Stimulated activated CD8-positive, alpha-beta memory T cell treated with anti-CD3 and anti-CD28 coated beads, Interleukin-4, amount 100 ng/mL, for 1 hour (primary cell): Measurements from ENCODE around the gene PTPRCAP.
"Not testable (repeated sequence)": the region's sequence is repeated elsewhere in the genome, so short reads cannot be mapped to it uniquely, and the experiment has no call there.

Experiments
- DNase-seq, 2 donors: peaks; one replicate each; pipeline ENCODE4 v3.0.0-alpha.2; 2020; ENCODE audit warnings: low read depth in 2 of 2, low spot score in 1 of 2

Gene PTPRCAP

GRCh38 chr11:67437082-67437808, at the start of gene PTPRCAP:
Gene PTPRCAP, minus strand, starts transcription at chr11:67437682. Its CDS starts 63 bp downstream, at chr11:67437619.
- peak; percentile 62 to 71 for DNase-seq

DNA sequence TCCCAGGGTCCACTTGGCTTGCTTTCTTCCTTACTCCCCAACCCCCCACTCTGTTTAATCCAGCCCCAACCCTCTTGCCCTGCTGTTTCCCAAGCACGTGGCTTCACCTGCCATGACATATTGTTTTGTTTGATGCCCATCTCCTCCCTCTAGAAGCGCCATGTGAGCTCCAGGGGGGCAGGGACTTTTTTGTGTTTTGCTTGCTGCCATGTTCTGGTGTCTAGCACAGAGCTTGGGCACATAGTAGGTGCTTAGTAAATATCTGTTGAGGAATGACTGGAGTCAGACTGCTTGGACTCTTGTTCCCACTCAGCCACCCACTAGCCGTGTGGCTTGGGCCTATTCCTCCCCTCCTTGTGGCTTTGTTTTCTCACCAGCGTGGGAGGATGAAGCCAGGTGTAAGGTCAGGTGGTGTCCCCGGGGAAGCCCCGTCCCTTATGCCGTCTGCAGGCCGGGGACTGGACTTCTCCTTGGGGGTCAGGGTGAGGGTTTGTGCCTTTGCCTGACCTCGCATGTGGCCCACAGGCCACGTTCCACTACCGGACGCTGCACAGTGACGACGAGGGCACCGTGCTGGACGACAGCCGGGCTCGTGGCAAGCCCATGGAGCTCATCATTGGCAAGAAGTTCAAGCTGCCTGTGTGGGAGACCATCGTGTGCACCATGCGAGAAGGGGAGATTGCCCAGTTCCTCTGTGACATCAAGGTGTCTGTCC, 49.2 kb upstream of the PTPRCAP start:
- DNase-seq = no peak

- not testable (repeated sequence) for DNase-seq
These were observed 48.4 kb upstream of the PTPRCAP start for GRCh38 chr11:67485873-67486361.

DNA sequence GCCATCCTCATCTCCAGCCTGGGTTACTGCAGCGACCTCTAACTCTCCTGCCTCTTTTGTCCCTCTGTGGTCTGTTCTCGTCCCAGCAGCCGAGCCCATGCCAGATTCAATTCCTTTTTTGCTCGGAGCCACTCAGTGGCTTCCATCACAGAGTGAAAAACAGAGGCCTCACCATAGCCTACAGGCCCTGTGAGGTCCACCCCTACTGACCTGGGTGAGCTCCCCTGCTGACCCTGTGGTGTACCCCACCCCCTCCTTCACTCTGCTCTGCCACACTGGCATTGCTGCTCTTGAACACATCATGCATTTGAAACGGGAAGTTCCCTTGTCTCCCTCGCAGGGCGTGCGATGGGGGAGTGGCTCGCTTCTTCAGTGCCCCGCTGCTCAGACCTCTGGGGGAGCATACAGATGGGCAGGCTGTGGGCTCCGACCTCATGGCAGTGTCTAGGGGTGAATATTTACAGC, 47.4 kb upstream of the PTPRCAP start:
- no peak for DNase-seq

DNA sequence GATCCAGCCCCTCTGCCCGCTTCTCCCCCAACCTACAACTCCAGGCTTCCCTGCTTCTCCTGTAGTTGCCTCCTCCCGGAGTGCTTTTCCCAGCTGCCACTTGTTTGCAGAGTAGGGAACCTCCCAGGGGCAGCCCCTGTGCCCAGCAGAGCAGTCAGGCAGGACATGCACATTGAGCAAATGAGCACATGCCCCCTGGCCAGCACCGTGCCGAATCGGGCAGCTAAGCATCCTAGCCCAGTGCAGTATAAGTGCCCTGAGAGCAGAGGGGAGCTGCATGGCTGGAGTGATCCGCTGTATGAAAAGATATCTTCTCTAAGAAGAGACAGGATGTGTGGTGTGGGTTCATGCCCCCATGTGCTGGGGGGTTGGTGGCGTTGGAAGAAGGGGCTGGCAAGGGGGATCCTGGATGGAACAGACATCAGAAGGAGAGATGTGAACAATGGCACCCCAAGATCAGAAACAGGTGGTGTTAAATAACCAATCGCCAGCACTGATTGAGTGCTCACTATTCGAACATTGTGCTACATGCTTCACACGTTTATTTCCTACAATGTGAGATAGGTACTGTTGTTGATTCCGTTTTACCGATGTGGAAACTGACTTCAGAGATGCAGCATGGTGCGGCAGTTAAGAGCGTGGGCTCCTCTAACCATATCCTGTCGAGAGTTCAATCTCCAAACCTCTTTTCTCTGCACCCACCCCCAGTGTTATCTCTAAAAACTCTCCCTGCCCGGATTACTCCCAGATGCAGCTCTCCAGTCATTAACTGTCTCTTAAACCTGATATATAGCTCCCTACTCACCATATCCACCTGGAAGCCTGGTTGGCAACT, 46.6 kb upstream of the PTPRCAP start:
- DNase-seq = no peak

DNA sequence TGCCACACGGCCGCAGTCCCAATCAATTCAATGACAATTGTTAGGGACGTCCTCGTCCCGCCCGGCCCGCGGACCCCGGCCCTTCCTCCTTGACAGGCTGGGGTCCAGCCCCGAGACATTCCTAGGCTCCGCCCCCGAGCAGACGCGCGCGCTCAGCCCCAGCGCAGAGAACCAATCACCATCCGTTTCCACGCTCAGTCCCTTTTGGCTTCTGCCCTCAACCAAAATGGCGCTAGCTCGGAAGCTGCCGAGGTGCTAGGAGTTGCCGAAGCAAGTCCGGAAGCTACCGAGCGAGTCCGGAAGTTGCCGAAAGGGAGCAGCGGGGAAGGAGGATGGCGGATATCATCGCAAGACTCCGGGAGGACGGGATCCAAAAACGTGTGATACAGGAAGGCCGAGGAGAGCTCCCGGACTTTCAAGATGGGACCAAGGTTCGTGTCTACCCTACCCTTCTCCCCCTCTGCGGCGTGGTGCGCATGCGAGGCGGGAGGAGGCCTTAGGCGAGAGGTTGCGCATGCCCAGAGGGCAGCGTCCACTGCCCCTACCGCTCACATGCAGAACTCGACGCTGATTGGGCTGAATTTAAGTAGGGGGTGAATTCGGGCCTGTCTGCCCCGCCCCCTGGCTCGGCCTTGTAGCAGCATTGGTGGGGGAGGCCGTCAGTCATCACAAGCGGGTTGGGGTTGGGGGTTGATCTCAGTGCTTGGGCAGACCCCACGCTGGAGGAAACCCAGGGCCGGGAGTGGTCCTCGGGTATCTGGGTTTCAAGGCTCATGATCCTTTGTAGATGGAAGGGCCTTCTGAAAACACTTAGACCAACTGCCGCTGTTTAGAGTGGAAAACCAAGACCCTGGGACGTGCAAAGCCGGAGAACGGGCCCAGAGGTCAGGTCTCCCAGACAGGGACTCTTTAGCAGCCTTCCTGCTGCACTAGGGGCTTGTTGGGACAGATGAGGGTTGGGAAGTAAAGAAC, 45.6 kb upstream of the PTPRCAP start, which contains the start of gene AIP:
Gene AIP, plus strand, starts transcription at position 200 of the 972 bp plus-strand sequence. Its CDS starts 133 bp downstream, at position 333.
- peak; percentile 83 to 91 for DNase-seq

DNA sequence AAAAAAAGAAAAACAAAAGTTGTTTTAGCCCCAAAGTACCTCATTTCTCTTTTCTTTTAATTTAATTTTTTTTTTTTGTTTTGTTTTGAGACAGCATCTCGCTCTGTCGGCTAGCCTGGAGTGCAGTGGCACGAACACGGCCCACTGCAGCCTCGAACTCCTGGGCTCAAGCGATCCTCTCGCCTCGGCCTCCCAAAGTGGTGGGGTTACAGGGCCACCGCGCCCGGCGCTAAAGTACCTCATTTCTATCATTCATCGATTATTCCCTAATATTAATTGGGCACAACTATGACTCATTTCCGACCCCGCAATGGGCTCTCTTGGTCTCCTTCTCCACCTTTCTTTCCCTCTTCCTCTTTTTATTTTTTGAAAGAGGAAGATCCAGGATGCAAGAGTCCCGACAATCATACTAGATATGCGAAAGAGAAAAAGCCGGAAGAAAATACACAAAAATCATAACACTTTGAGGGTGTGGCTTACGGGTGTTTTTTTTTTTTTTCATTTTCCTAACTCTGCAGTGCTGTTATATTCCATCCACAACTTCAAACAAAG, 44.9 kb upstream of the PTPRCAP start:
- DNase-seq = no peak

- DNase-seq = not testable (repeated sequence)
These were observed 40.0 kb upstream of the PTPRCAP start for GRCh38 chr11:67477344-67478050.

DNA sequence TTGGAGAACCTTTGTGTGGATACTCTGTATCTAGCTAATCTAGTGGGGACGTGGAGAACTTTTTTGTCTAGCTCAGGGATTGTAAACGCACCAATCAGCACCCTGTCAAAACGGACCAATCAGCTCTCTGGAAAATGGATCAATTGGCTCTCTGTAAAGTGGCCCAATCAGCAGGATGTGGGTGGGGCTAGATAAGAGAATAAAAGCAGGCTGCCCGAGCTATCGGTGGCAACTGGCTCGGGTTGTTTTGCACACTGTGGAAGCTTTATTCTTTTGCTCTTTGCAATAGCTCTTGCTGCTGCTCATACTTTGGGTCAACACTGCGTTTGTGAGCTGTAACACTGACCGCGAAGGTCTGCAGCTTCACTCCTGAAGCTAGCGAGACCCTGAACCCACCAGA, 39.2 kb upstream of the PTPRCAP start:
- DNase-seq = not testable (repeated sequence)

DNA sequence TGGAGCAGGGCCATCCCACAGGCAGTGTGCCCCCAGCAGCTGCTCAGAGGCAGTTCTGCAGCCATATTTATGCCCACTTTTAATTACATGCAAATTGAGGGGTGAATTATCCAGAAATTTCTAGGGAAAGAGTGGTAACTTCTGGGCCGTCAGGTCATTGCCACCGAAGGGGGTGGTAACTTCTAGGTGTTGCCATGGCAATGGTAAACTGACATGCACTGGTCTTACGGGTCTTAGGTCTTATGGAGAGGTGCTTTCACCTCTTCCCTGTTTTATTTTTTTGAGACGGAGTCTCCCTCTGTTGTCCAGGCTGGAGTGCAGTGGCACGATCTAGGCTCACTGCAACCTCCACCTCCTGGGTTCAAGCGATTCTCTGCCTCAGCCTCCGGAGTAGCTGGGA, 35.4 kb upstream of the PTPRCAP start:
- no peak for DNase-seq

GRCh38 chr11:67470337-67471002, 33.0 kb upstream of the PTPRCAP start:
- DNase-seq = no peak

- no peak for DNase-seq
These were observed 32.0 kb upstream of the PTPRCAP start for GRCh38 chr11:67469508-67469811.

GRCh38 chr11:67468759-67469507, 31.5 kb upstream of the PTPRCAP start, which contains the start of gene TMEM134:
Gene TMEM134, minus strand, starts transcription at chr11:67469251. Its CDS starts 59 bp downstream, at chr11:67469192.
- peak; percentile 86 to 89 for DNase-seq

- no peak for DNase-seq
These were observed 30.9 kb upstream of the PTPRCAP start for GRCh38 chr11:67468456-67468758.

GRCh38 chr11:67468056-67468455, 30.6 kb upstream of the PTPRCAP start:
- DNase-seq = no peak

- no peak for DNase-seq
These were observed 29.7 kb upstream of the PTPRCAP start for GRCh38 chr11:67466962-67467771.

DNA sequence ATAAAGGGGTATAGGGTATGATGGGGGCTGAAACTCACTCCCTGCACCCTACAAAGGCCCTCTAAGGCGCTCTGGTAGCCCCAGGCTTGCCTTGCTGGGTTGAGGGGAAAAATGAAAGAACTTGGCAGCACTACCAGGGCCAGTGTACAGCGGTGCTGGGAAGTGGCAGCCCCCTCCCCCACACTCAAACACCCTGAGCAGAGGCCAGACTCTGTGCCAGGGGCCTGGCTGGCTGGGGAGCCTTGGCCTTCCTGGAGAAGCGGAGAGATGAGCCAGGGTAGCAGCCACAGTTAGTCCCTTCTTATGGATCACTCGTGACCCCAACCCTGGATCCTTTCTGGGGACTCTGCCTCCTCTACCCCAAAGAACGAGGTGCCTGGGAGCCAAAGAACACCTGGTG, 28.9 kb upstream of the PTPRCAP start:
- no peak for DNase-seq
